Endothelial cell of umbilical vein (primary cell): Measurements from ENCODE around the gene SCAMP4. TPM values are rescaled to one million over a fixed set of nuclear protein-coding genes. Genes with fewer than 3 reads are reported as not detected.

Experiments
- BruUV-seq: library from RNA; stranded (reverse); fragments of 400-500 nt; replicated peaks from 2 replicates; lab custom pipeline; 2021; lab: Mats Ljungman, UMichigan
- CTCF ChIA-PET: fragments of 300-600, 350-600 bp; sonication (Branson Sonifier 250); formaldehyde crosslinking; loops from one replicate; lab custom pipeline; 2021; ENCODE audit warnings: antibody characterized with exemption, inconsistent platforms; lab: Charles Lee
- POLR2A ChIA-PET: fragments of 300-600, 350-600 bp; sonication (Branson Sonifier 250); formaldehyde crosslinking; loops from one replicate; lab custom pipeline; 2021; ENCODE audit warnings: antibody characterized with exemption, inconsistent platforms; lab: Charles Lee
- DNase-seq: peaks from one replicate; pipeline ENCODE4 v3.0.0-alpha.2; 2011; ENCODE audit warnings: low read depth, low spot score
- FAIRE-seq: peaks from 2 replicates; lab custom pipeline; 2011; peaks lifted over from hg19 to GRCh38; lab: Jason Lieb, UNC
- H2AFZ ChIP-seq: 2 replicates; pipeline ENCODE4 v1.6.0; 2012; ENCODE audit warnings: low read depth, low read length, control low read depth, inconsistent platforms
- H3K27ac ChIP-seq: 2 replicates; pipeline ENCODE4 v1.5.1; 2011; ENCODE audit warnings: low read depth, mild to moderate bottlenecking, control low read depth, low read length, moderate library complexity; ENCODE audit not compliant: insufficient read depth
- H3K27me3 ChIP-seq, 2 experiments: 2 replicates each; pipeline versions ENCODE4 v1.6.0 to v1.6.1; 2011; ENCODE audit warnings: low read length in 2 of 2, mixed read lengths in 1 of 2; ENCODE audit not compliant: control insufficient read depth in 2 of 2, insufficient read depth in 2 of 2
- H3K36me3 ChIP-seq, 2 experiments: 2 replicates in 1 of 2; 3 replicates in 1 of 2; pipeline ENCODE4 v1.5.1; 2011; ENCODE audit warnings: low read length in 2 of 2, mild to moderate bottlenecking in 1 of 2, moderate library complexity in 1 of 2; ENCODE audit not compliant: control insufficient read depth in 2 of 2, insufficient read depth in 2 of 2; ENCODE audit errors: extremely low read depth in 1 of 2
- H3K4me1 ChIP-seq: 3 replicates; pipeline ENCODE4 v1.5.1; 2011; ENCODE audit warnings: mild to moderate bottlenecking, low read length; ENCODE audit not compliant: control insufficient read depth, insufficient read depth; ENCODE audit errors: extremely low read depth
- H3K4me2 ChIP-seq: 2 replicates; pipeline ENCODE4 v1.6.1; 2011; ENCODE audit warnings: low read length, control low read depth, mixed read lengths; ENCODE audit not compliant: insufficient read depth
- H3K4me3 ChIP-seq, 3 experiments: fragments of 200-600 bp in 1 of 3; sonication (generic), shearing (Covaris generic) in 1 of 3; replicated peaks in 1 of 3; 2 replicates each; pipeline ENCODE4 v1.5.1; 2011 to 2016; ENCODE audit warnings: control low read depth in 3 of 3, low read length in 3 of 3, mild to moderate bottlenecking in 2 of 3, inconsistent platforms in 1 of 3, low read depth in 1 of 3, moderate library complexity in 1 of 3; ENCODE audit not compliant: insufficient read depth in 1 of 3
- H3K79me2 ChIP-seq: 2 replicates; pipeline ENCODE4 v1.6.0; 2012; ENCODE audit warnings: low read length, inconsistent platforms; ENCODE audit not compliant: control insufficient read depth, insufficient read depth
- H3K9ac ChIP-seq: replicated peaks from 2 replicates; pipeline ENCODE3; 2011; ENCODE audit warnings: low read length, control low read depth; ENCODE audit not compliant: insufficient read depth; ENCODE audit errors: extremely low read depth
- H3K9me1 ChIP-seq: replicated peaks from 3 replicates; pipeline ENCODE4 v1.6.0; 2011; ENCODE audit warnings: mild to moderate bottlenecking, low read length; ENCODE audit not compliant: control insufficient read depth, insufficient read depth; ENCODE audit errors: extremely low read depth
- H3K9me3 ChIP-seq: replicated peaks from 2 replicates; pipeline ENCODE4 v1.5.1; 2012; ENCODE audit warnings: low read length, inconsistent platforms; ENCODE audit not compliant: control insufficient read depth, insufficient read depth
- H4K20me1 ChIP-seq: replicated peaks from 2 replicates; pipeline ENCODE3; 2011; ENCODE audit warnings: mild to moderate bottlenecking, low read length; ENCODE audit not compliant: control insufficient read depth, insufficient read depth; ENCODE audit errors: extremely low read depth
- EZH2 ChIP-seq: IDR thresholded peaks from 2 replicates; pipeline ENCODE4 v1.6.1; 2012; ENCODE audit warnings: borderline replicate concordance, low read depth, mild to moderate bottlenecking, moderate library complexity, low read length, inconsistent platforms; ENCODE audit not compliant: severe bottlenecking
- FOS ChIP-seq: IDR thresholded peaks from 2 replicates; pipeline ENCODE4 v1.6.1; 2011; ENCODE audit warnings: mild to moderate bottlenecking, low read length, moderate library complexity, borderline replicate concordance; ENCODE audit not compliant: insufficient read depth
- GATA2 ChIP-seq: IDR thresholded peaks from 2 replicates; pipeline ENCODE4 v1.7.0; 2011; ENCODE audit warnings: low read depth, mild to moderate bottlenecking, moderate library complexity, mixed read lengths, low read length; ENCODE audit not compliant: insufficient read length, insufficient read depth
- JUN ChIP-seq: IDR thresholded peaks from 2 replicates; pipeline ENCODE4 v1.6.1; 2011; ENCODE audit warnings: borderline replicate concordance, low read depth; ENCODE audit not compliant: insufficient read length, insufficient read depth
- MYC ChIP-seq: IDR thresholded peaks from one replicate; pipeline ENCODE4 v1.6.1; 2011; ENCODE audit warnings: mild to moderate bottlenecking, low read depth, low read length
- POLR2A ChIP-seq: IDR thresholded peaks from 2 replicates; pipeline ENCODE4 v1.6.1; 2012; ENCODE audit warnings: low read depth, mild to moderate bottlenecking, control low read depth, low read length
- POLR2AphosphoS5 ChIP-seq: IDR thresholded peaks from 2 replicates; pipeline ENCODE4 v1.6.1; 2012; ENCODE audit warnings: low read depth, mild to moderate bottlenecking, control low read depth, low read length, moderate library complexity; ENCODE audit not compliant: insufficient read depth
- dilution Hi-C: fragments of 300-500 bp; cut with MboI; formaldehyde crosslinking; loops from one replicate; pipeline ENCODE4 v1.15.0; 2019; ENCODE audit warnings: low sequenced_read_pairs; ENCODE audit not compliant: extremely low pct_ligation_motif_present
- intact Hi-C: fragments of 100-400 bp; cut with micrococcal nuclease; formaldehyde crosslinking; loops from one replicate; pipeline ENCODE4 v1.10.0; 2022
- polyA plus RNA-seq, 4 experiments: library from polyadenylated mRNA; depleted of rRNA in 3 of 4; stranded (reverse) in 3 of 4; unstranded in 1 of 4; fragments of >200 nt; gene quantifications; 2 replicates each; pipeline versions ENCODE4 v1.2.1 to v1.2.3, GENCODE V29; 2011 to 2012; ENCODE audit warnings: missing spikeins in 1 of 4
- total RNA-seq: library from RNA; stranded (reverse); gene quantifications from 2 replicates; pipeline ENCODE4 v1.2.3, GENCODE V29; 2021
- TF ChIP-seq, protein P1 (sequence below), 2 donors: IDR thresholded peaks; 1 replicate in 1 of 2; 2 replicates in 1 of 2; pipeline ENCODE4 v1.5.1; 2011; ENCODE audit warnings: low read length in 2 of 2, mild to moderate bottlenecking in 2 of 2, moderate library complexity in 2 of 2, control low read depth in 1 of 2, inconsistent platforms in 1 of 2, low read depth in 1 of 2; ENCODE audit not compliant: insufficient read depth in 1 of 2; ENCODE audit errors: extremely low read depth in 1 of 2
- TF ChIP-seq, protein P2 (sequence below): IDR thresholded peaks from 2 replicates; pipeline ENCODE4 v1.6.1; 2011; ENCODE audit not compliant: insufficient read depth, insufficient read length

The SCAMP4 gene
- total and polyA plus RNA-seq, 2 donors (not counting 3 experiments of a cell fraction or from before 2014, with no cell fraction given) = 24.4 to 68.2 TPM

DNA sequence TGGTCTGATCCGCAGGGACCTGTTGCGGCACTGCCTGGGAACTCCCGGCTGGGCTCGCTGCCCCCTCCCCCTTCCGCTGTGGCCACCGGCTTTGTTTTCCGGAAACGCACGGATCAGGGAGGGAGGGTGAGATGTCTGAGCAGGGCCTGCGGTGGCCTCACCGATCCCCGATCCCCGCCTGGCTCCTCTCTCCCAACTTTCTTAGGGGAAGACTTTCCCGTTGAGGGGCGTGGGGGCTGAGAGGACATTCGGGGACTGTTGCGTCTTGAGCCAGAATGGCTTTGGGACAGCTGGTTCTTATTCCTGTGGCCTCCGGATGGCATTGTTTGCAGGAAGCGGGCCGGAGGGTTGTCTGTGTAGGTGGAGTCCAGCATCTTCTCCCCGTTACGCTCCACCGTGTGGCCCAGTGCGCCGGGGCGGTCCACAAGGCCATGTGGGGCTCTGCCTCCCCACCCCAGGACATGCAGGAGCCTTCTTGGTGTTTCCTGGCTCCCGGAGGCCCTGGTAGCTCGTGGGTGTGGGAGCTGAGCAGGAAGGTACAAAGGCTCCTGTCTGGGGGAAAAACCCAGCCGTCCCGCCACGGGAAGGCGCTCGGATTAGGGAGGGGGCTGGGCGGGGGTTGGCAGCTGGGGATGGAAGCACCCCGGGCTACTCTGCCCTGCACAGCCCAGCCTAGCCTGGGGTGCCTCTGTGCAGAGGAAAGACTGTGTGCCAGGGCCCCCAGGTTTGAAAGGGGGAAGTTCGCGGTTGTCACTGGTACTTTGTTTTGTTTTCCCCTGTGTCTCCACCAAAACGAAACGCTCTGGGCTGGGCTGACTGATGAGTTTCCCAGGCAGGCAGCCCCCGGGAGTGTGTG is 37.1 kb downstream of the SCAMP4 start:
- Histone ChIP-seq H3K4me2 (peak overlapping the region; percentile 57), H3K4me3 (peak overlapping the region; percentile 35 to 95 (median 49)), H3K9me1 (no peaks in the 10 kb centered on the region), H3K4me1 (peaks cover 19% of the 10 kb centered on the region), H3K27ac (peak overlapping the region; percentile 56), H3K36me3 (no peaks in the 10 kb centered on the region), H3K9ac (peak overlapping the region; percentile 71), H2AFZ (no peak overlapping the region), H3K9me3 (no peaks in the 10 kb centered on the region), H4K20me1 (no peaks in the 10 kb centered on the region), H3K79me2 (peaks cover 54% of the 10 kb centered on the region), H3K27me3 (no peaks in the 10 kb centered on the region)
- dilution Hi-C loops = no loop called here
- CTCF ChIA-PET = interaction anchor here (0.6 to 1.6 kb wide), 3 partner anchors 13 to 78 kb away, joined by 3 to 6 read pairs (median 4); no protein-coding TSS in a partner anchor
- BruUV-seq = no TSS peak
- DNase-seq (peak; percentile 81), FAIRE-seq (peak; percentile 79)
- intact Hi-C loops = no loop called here
- POLR2A ChIA-PET = no interaction called here
- TF ChIP-seq JUN (no peak), GATA2 (no peak), POLR2A (no peak), POLR2AphosphoS5 (no peak), MYC (no peak), EZH2 (no peak), FOS (no peak)
- TF ChIP-seq, protein P1, sequence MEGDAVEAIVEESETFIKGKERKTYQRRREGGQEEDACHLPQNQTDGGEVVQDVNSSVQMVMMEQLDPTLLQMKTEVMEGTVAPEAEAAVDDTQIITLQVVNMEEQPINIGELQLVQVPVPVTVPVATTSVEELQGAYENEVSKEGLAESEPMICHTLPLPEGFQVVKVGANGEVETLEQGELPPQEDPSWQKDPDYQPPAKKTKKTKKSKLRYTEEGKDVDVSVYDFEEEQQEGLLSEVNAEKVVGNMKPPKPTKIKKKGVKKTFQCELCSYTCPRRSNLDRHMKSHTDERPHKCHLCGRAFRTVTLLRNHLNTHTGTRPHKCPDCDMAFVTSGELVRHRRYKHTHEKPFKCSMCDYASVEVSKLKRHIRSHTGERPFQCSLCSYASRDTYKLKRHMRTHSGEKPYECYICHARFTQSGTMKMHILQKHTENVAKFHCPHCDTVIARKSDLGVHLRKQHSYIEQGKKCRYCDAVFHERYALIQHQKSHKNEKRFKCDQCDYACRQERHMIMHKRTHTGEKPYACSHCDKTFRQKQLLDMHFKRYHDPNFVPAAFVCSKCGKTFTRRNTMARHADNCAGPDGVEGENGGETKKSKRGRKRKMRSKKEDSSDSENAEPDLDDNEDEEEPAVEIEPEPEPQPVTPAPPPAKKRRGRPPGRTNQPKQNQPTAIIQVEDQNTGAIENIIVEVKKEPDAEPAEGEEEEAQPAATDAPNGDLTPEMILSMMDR (IDR thresholded peaks at IDR 0.05; ENCODE audit: extremely low read depth in 1 of 2, insufficient read depth in 1 of 2, low read depth in 1 of 2, low read length in 2 of 2) = no peak
- TF ChIP-seq, protein P2, sequence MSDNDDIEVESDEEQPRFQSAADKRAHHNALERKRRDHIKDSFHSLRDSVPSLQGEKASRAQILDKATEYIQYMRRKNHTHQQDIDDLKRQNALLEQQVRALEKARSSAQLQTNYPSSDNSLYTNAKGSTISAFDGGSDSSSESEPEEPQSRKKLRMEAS = no peak
